Vagina (tissue), 2 donors: ENCODE data around the gene HMX1. TPM values are rescaled to one million over a fixed set of nuclear protein-coding genes. Genes with fewer than 3 reads are reported as not detected.

Experiments used
- DNase-seq, 2 donors: peaks; one replicate each; pipeline ENCODE4 v3.0.0-alpha.2; 2017; ENCODE audit errors: extremely low spot score in 2 of 2
- H3K27ac ChIP-seq: fragments of 200-600 bp; sonication (generic); one replicate; pipeline ENCODE4 v1.5.1; 2019
- H3K27me3 ChIP-seq: fragments of 200-600 bp; sonication (generic); one replicate; pipeline ENCODE4 v1.5.1; 2019
- H3K36me3 ChIP-seq, 2 donors: fragments of 200-600 bp; sonication (generic); one replicate each; pipeline ENCODE4 v1.5.1; 2017 to 2019
- H3K4me1 ChIP-seq: fragments of 200-600 bp; sonication (generic); one replicate; pipeline ENCODE4 v1.5.1; 2019
- H3K4me3 ChIP-seq, 2 donors: fragments of 200-600 bp; sonication (generic); 1 replicate in 1 of 2; 2 replicates in 1 of 2; pipeline ENCODE4 v1.5.1; 2016 to 2019
- H3K9me3 ChIP-seq: fragments of 200-600 bp; sonication (generic); one replicate; pipeline ENCODE4 v1.5.1; 2019
- POLR2A ChIP-seq, 2 donors: fragments of 450-650 bp; IDR thresholded peaks; one replicate each; pipeline ENCODE4 v1.6.1; 2017; ENCODE audit warnings: antibody characterized with exemption in 2 of 2, mild to moderate bottlenecking in 2 of 2, moderate library complexity in 2 of 2
- POLR2AphosphoS5 ChIP-seq, 2 donors: sonication (generic); formaldehyde crosslinking; IDR thresholded peaks; one replicate each; pipeline ENCODE4 v1.9.0; 2017; ENCODE audit warnings: antibody characterized with exemption in 2 of 2, mild to moderate bottlenecking in 2 of 2, low read depth in 1 of 2; ENCODE audit not compliant: insufficient read depth in 1 of 2
- intact Hi-C: fragments of 100-400 bp; cut with DNase I; formaldehyde crosslinking; loops from one replicate; pipeline ENCODE4 v1.15.1; 2023
- total RNA-seq: library from RNA; depleted of rRNA; stranded (reverse); fragments of >200 nt; gene quantifications from one replicate; pipeline ENCODE4 v1.2.3, GENCODE V29; 2016
- TF ChIP-seq, protein P1 (sequence below), 3 experiments: fragments of 450-650 bp in 2 of 3; fragments of 200-600 bp in 1 of 3; sonication (generic) in 1 of 3; IDR thresholded peaks; one replicate each; pipeline ENCODE4 v1.5.1; 2017 to 2019; ENCODE audit warnings: antibody characterized with exemption in 3 of 3, mild to moderate bottlenecking in 2 of 3, moderate library complexity in 2 of 3

Gene HMX1
- total RNA-seq, 1 donor from 2014 or later, result not detected

- Histone ChIP-seq H3K4me3 (no peak overlapping the region), H3K4me1 (peaks cover 20% of the 10 kb centered on the region), H3K27ac (no peak overlapping the region), H3K9me3 (no peaks in the 10 kb centered on the region), H3K27me3 (no peaks in the 10 kb centered on the region), H3K36me3 (no peaks in the 10 kb centered on the region)
- intact Hi-C loops, result no loop called here
- no peak for TF ChIP-seq POLR2A (IDR thresholded peaks at IDR 0.05)
- TF ChIP-seq, protein P1, sequence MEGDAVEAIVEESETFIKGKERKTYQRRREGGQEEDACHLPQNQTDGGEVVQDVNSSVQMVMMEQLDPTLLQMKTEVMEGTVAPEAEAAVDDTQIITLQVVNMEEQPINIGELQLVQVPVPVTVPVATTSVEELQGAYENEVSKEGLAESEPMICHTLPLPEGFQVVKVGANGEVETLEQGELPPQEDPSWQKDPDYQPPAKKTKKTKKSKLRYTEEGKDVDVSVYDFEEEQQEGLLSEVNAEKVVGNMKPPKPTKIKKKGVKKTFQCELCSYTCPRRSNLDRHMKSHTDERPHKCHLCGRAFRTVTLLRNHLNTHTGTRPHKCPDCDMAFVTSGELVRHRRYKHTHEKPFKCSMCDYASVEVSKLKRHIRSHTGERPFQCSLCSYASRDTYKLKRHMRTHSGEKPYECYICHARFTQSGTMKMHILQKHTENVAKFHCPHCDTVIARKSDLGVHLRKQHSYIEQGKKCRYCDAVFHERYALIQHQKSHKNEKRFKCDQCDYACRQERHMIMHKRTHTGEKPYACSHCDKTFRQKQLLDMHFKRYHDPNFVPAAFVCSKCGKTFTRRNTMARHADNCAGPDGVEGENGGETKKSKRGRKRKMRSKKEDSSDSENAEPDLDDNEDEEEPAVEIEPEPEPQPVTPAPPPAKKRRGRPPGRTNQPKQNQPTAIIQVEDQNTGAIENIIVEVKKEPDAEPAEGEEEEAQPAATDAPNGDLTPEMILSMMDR (IDR thresholded peaks at IDR 0.05), result no peak
- TF ChIP-seq POLR2AphosphoS5 (IDR thresholded peaks at IDR 0.05; ENCODE audit: insufficient read depth in 1 of 2, low read depth in 1 of 2), result no peak
- no peak for DNase-seq
These were observed 9.3 kb downstream of the HMX1 start for GRCh38 chr4:8862334-8862733.

GRCh38 chr4:8861576-8862295, 9.9 kb downstream of the HMX1 start:
- TF ChIP-seq POLR2A (IDR thresholded peaks at IDR 0.05), result no peak
- TF ChIP-seq, protein P1 (IDR thresholded peaks at IDR 0.05), result no peak
- no peak for TF ChIP-seq POLR2AphosphoS5 (IDR thresholded peaks at IDR 0.05; ENCODE audit: insufficient read depth in 1 of 2, low read depth in 1 of 2)
- intact Hi-C loops, result no loop called here
- Histone ChIP-seq H3K36me3 (no peaks in the 10 kb centered on the region), H3K9me3 (no peaks in the 10 kb centered on the region), H3K4me3 (no peak overlapping the region), H3K27me3 (peaks cover 4% of the 10 kb centered on the region), H3K27ac (no peak overlapping the region), H3K4me1 (peaks cover 26% of the 10 kb centered on the region)
- no peak for DNase-seq

- Histone ChIP-seq H3K9me3 (no peaks in the 10 kb centered on the region), H3K27ac (no peak overlapping the region), H3K36me3 (no peaks in the 10 kb centered on the region), H3K27me3 (peaks cover 4% of the 10 kb centered on the region), H3K4me3 (no peak overlapping the region), H3K4me1 (peaks cover 27% of the 10 kb centered on the region)
- DNase-seq, result no peak
- intact Hi-C loops, result no loop called here
- TF ChIP-seq, protein P1 (IDR thresholded peaks at IDR 0.05), result no peak
- TF ChIP-seq POLR2AphosphoS5 (IDR thresholded peaks at IDR 0.05; ENCODE audit: insufficient read depth in 1 of 2, low read depth in 1 of 2), result no peak
- TF ChIP-seq POLR2A (IDR thresholded peaks at IDR 0.05), result no peak
These were observed 10.6 kb downstream of the HMX1 start for GRCh38 chr4:8860892-8861575.

GRCh38 chr4:8860096-8860891, 11.3 kb downstream of the HMX1 start:
- H3K4me1 ChIP-seq, result peaks cover 27% of the 10 kb centered on the region
- no peak overlapping the region for H3K4me3 ChIP-seq
- H3K27me3 ChIP-seq, result peaks cover 4% of the 10 kb centered on the region
- intact Hi-C loops, result no loop called here
- TF ChIP-seq POLR2AphosphoS5 (IDR thresholded peaks at IDR 0.05; ENCODE audit: insufficient read depth in 1 of 2, low read depth in 1 of 2) (no peak), POLR2A (IDR thresholded peaks at IDR 0.05) (no peak)
- TF ChIP-seq, protein P1 (IDR thresholded peaks at IDR 0.05), result no peak
- no peak overlapping the region for H3K27ac ChIP-seq
- H3K9me3 ChIP-seq, result no peaks in the 10 kb centered on the region
- DNase-seq, result no peak
- H3K36me3 ChIP-seq, result no peaks in the 10 kb centered on the region
